Measurements from ENCODE around the gene SYNPO.

Gene SYNPO

GRCh38 chr5:150616506-150616905 lies 24.0 kb upstream of the SYNPO start:
- H3K4me3 ChIP-seq (ENCODE audit: low read depth, low read length): no peak overlapping the region
- no peak for DNase-seq (ENCODE audit: low read depth)
- in situ Hi-C loops (cut with HindIII; ENCODE audit: low sequenced_read_pairs): no loop called here
- TF ChIP-seq CTCF (IDR thresholded peaks at IDR 0.05; ENCODE audit: low read depth, low read length, missing control alignments): no peak

- no peak for TF ChIP-seq CTCF (IDR thresholded peaks at IDR 0.05; ENCODE audit: low read depth, low read length, missing control alignments)
- in situ Hi-C loops (cut with HindIII; ENCODE audit: low sequenced_read_pairs): no loop called here
- no peak for DNase-seq (ENCODE audit: low read depth)
Observed at GRCh38 chr5:150618163-150618562, 22.3 kb upstream of the SYNPO start.

GRCh38 chr5:150618588-150619281 lies 21.7 kb upstream of the SYNPO start:
- DNase-seq (ENCODE audit: low read depth): no peak
- TF ChIP-seq CTCF (IDR thresholded peaks at IDR 0.05; ENCODE audit: low read depth, low read length, missing control alignments): no peak
- no peak overlapping the region for H3K4me3 ChIP-seq (ENCODE audit: low read depth, low read length)
- in situ Hi-C loops (cut with HindIII; ENCODE audit: low sequenced_read_pairs): no loop called here

More at GRCh38 chr5:150618163-150618562, 22.3 kb upstream of the SYNPO start:
- no peak overlapping the region for H3K4me3 ChIP-seq (ENCODE audit: low read depth, low read length)

GRCh38 chr5:150619359-150620230 lies 20.9 kb upstream of the SYNPO start:
- no peak overlapping the region for H3K4me3 ChIP-seq (ENCODE audit: low read depth, low read length)
- in situ Hi-C loops (cut with HindIII; ENCODE audit: low sequenced_read_pairs): no loop called here
- DNase-seq (ENCODE audit: low read depth): no peak
- TF ChIP-seq CTCF (IDR thresholded peaks at IDR 0.05; ENCODE audit: low read depth, low read length, missing control alignments): no peak

- in situ Hi-C loops (cut with HindIII; ENCODE audit: low sequenced_read_pairs): no loop called here
- no peak for TF ChIP-seq CTCF (IDR thresholded peaks at IDR 0.05; ENCODE audit: low read depth, low read length, missing control alignments)
- H3K4me3 ChIP-seq (ENCODE audit: low read depth, low read length): no peak overlapping the region
- no peak for DNase-seq (ENCODE audit: low read depth)
Observed at GRCh38 chr5:150621301-150621700, 19.2 kb upstream of the SYNPO start.

- in situ Hi-C loops (cut with HindIII; ENCODE audit: low sequenced_read_pairs): no loop called here
- no peak overlapping the region for H3K4me3 ChIP-seq (ENCODE audit: low read depth, low read length)
- DNase-seq (ENCODE audit: low read depth): no peak
- TF ChIP-seq CTCF (IDR thresholded peaks at IDR 0.05; ENCODE audit: low read depth, low read length, missing control alignments): no peak
Observed at GRCh38 chr5:150622157-150622556, 18.3 kb upstream of the SYNPO start.

Measured in astrocyte of the cerebellum (primary cell).